CD4-positive, CD25-positive, alpha-beta regulatory T cell (primary cell): ENCODE measurements around the gene SGMS1. TPM values are rescaled to one million over a fixed set of nuclear protein-coding genes. Genes with fewer than 3 reads are reported as not detected.

Experiments
- ATAC-seq, 2 donors: fragments of 150-1000 bp; cut with Tn5 transposase; one replicate each; pipeline ENCODE4 v1.10.0; 2021; ENCODE audit warnings: low read depth in 2 of 2, moderate number of reproducible peaks in 2 of 2, moderate library complexity in 1 of 2
- DNase-seq, 3 donors: peaks; one replicate each; pipeline versions ENCODE4 v3.0.0 to v3.0.0-alpha.2; 2012 to 2022; ENCODE audit warnings: mixed read lengths in 1 of 3
- H3K27ac ChIP-seq: one replicate; pipeline ENCODE4 v1.7.0; 2013; ENCODE audit warnings: mild to moderate bottlenecking, low read length; ENCODE audit not compliant: insufficient read depth, poor library complexity, severe bottlenecking
- H3K27me3 ChIP-seq: one replicate; pipeline ENCODE4 v1.7.0; 2013; ENCODE audit warnings: low read length; ENCODE audit not compliant: control insufficient read depth, insufficient read depth
- H3K36me3 ChIP-seq: one replicate; pipeline ENCODE4 v1.7.0; 2013; ENCODE audit warnings: mild to moderate bottlenecking, low read length, moderate library complexity; ENCODE audit not compliant: control insufficient read depth, insufficient read depth
- H3K4me1 ChIP-seq: 2 replicates; pipeline ENCODE4 v1.7.0; 2013; ENCODE audit warnings: mild to moderate bottlenecking, low read length; ENCODE audit not compliant: insufficient read depth, control insufficient read depth, poor library complexity, severe bottlenecking
- H3K4me3 ChIP-seq: one replicate; pipeline ENCODE4 v1.7.0; 2013; ENCODE audit warnings: low read depth, mild to moderate bottlenecking, low read length, moderate library complexity
- H3K9me3 ChIP-seq, 2 experiments: 1 replicate in 1 of 2; 2 replicates in 1 of 2; pipeline ENCODE4 v1.7.0; 2013; ENCODE audit warnings: low read length in 2 of 2, mild to moderate bottlenecking in 1 of 2, moderate library complexity in 1 of 2; ENCODE audit not compliant: control insufficient read depth in 2 of 2
- H3K27ac Mint-ChIP-seq, 3 donors: one replicate each; pipeline ENCODE4 v1.8.0; 2020 to 2022; ENCODE audit warnings: mild to moderate bottlenecking in 3 of 3, mixed read lengths in 3 of 3, moderate library complexity in 2 of 3
- H3K27me3 Mint-ChIP-seq: one replicate; pipeline ENCODE4 v1.8.0; 2022; ENCODE audit warnings: mild to moderate bottlenecking, mixed read lengths
- H3K36me3 Mint-ChIP-seq: one replicate; pipeline ENCODE4 v1.8.0; 2020; ENCODE audit warnings: mixed read lengths
- H3K4me1 Mint-ChIP-seq, 4 donors: one replicate each; pipeline ENCODE4 v1.8.0; 2020 to 2022; ENCODE audit warnings: mixed read lengths in 4 of 4, mild to moderate bottlenecking in 1 of 4
- H3K4me3 Mint-ChIP-seq, 4 donors: one replicate each; pipeline ENCODE4 v1.8.0; 2020 to 2022; ENCODE audit warnings: mild to moderate bottlenecking in 4 of 4, mixed read lengths in 4 of 4, moderate library complexity in 3 of 4
- H3K9me3 Mint-ChIP-seq, 7 donors: one replicate each; pipeline ENCODE4 v1.8.0; 2020 to 2022; ENCODE audit warnings: mixed read lengths in 7 of 7, mild to moderate bottlenecking in 3 of 7, moderate library complexity in 2 of 7
- polyA plus RNA-seq, 4 donors: library from polyadenylated mRNA; unstranded; fragments of 300-500 nt; fragmentation: Illumina TruSeq; gene quantifications; one replicate each; pipeline ENCODE4 v1.2.3, GENCODE V29; 2021
- total RNA-seq: library from RNA; stranded (reverse); gene quantifications from one replicate; pipeline ENCODE4 v1.2.3, GENCODE V29; 2022

The SGMS1 gene
- total and polyA plus RNA-seq, 5 donors from 2014 or later = 25.7 to 241 (median 33.0) TPM

DNA sequence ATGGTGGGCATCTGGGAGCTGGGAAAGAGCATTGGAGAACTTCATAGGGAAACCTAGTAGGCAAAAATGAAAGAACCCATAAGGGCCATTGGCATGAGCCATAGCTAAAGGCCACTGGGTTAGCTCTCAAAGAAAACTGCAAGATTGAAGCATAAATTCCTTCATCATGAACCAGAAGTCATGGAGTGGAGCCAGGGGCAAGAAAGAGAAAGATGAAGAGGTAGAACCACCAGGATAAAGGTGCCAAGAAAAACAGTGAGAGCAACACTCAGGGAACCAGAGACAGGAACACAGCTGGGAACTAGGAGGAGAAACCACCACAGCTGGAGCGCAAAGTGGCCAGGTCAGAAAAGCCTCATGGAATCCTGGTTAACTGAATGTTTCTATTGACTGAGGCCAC lies 11.5 kb upstream of the SGMS1 start:
- Histone ChIP-seq H3K27me3 (no peaks in the 10 kb centered on the region), H3K27ac (no peak overlapping the region), H3K4me1 (peaks cover 26% of the 10 kb centered on the region), H3K4me3 (no peak overlapping the region), H3K9me3 (no peaks in the 10 kb centered on the region), H3K36me3 (no peaks in the 10 kb centered on the region)
- no peak for DNase-seq
- Mint-ChIP-seq H3K4me1 (peaks cover 17 to 45% (median 30%) of the 10 kb centered on the region in 4 donors), H3K36me3 (no peaks in the 10 kb centered on the region), H3K27me3 (no peaks in the 10 kb centered on the region), H3K27ac (no peak overlapping the region), H3K9me3 (no peaks in the 10 kb centered on the region), H3K4me3 (peak overlapping the region in 3 of 4 donors; percentile 21 to 67 (median 27))
- no peak for ATAC-seq

DNA sequence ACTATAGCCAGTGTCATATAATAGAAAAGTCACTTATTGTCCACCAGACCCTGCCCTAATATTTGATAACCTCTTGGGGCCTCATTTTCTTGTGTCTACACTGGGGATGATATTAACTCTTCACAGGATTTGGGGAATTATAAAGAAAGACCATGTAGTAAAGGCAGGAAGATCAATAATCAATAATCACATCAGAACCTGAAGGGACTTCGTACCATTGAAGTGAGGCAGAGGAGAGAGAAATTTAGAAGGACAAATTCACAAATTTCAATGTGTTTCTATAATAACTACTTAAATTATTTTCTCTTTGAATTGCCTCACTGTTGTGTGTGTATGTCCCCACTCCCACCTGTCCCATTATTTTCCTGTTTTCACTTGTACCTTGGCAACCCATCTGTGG lies 10.7 kb upstream of the SGMS1 start:
- Histone ChIP-seq H3K4me3 (no peak overlapping the region), H3K27me3 (no peaks in the 10 kb centered on the region), H3K27ac (no peak overlapping the region), H3K9me3 (no peaks in the 10 kb centered on the region), H3K4me1 (peaks cover 26% of the 10 kb centered on the region), H3K36me3 (no peaks in the 10 kb centered on the region)
- no peaks in the 10 kb centered on the region for H3K9me3 Mint-ChIP-seq
- ATAC-seq = no peak
- H3K36me3 Mint-ChIP-seq = no peaks in the 10 kb centered on the region
- no peak overlapping the region for H3K27ac Mint-ChIP-seq
- no peak overlapping the region for H3K4me3 Mint-ChIP-seq
- peaks cover 17 to 40% (median 29%) of the 10 kb centered on the region in 4 donors for H3K4me1 Mint-ChIP-seq
- no peaks in the 10 kb centered on the region for H3K27me3 Mint-ChIP-seq
- no peak for DNase-seq

DNA sequence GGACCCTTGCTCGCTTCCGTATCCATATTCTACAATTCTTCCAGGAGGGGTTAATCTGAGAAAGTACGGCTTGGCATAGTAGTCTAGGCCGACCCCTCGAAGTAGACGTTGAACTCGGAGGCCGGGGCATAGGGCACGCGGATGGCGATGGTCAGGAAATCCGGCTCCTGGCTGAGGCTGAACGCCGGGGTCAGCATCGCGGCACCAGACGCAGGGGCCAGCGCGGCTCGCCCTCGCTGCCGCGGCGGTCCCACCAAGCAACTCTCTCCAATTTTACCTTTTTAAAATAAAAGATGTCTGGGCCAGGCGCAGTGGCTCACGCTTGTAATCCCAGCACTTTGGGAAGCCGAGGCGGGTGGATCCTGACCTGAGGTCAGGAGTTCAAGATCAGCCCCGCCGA lies 7.3 kb upstream of the SGMS1 start:
- Histone ChIP-seq H3K9me3 (no peaks in the 10 kb centered on the region), H3K27ac (no peak overlapping the region), H3K4me3 (no peak overlapping the region), H3K36me3 (no peaks in the 10 kb centered on the region), H3K4me1 (peaks cover 9% of the 10 kb centered on the region), H3K27me3 (no peaks in the 10 kb centered on the region)
- Mint-ChIP-seq H3K4me1 (peaks cover 6 to 21% (median 12%) of the 10 kb centered on the region in 4 donors), H3K27me3 (no peaks in the 10 kb centered on the region), H3K27ac (peak overlapping the region in 1 of 3 donors; percentile 48), H3K4me3 (no peak overlapping the region), H3K36me3 (no peaks in the 10 kb centered on the region), H3K9me3 (no peaks in the 10 kb centered on the region)
- no peak for DNase-seq
- ATAC-seq = no peak

DNA sequence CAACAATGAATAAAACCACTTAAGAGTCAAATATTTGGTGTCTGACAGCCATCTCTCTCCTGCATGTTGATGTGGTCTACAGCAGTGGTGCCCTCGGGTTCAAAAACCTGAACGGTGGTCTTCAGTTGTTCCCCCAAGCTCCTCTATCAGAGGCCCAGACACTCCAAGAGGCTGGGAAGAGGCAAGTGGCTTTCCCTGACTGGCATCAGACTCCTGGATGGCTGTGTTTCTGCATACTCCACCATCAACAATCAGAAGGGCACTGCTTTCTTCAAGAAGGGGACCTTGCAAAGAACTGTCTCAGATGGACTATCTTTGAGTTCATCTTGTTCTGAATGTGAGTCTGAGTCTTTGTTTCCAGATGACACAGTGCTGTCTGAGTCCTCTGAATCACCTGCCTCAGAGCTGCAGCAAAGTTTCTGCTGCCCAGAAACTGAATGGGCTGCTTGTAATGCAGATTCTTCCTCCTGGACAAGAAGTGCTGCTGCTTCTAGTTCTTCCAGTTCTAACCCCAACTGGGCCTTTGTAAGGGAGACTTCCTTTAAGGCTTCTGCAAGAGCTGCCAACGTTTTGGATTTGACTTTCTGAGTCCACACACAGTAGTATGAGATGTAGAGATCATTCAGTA lies 5.9 kb upstream of the SGMS1 start:
- no peaks in the 10 kb centered on the region for H3K27me3 Mint-ChIP-seq
- no peak for ATAC-seq

DNA sequence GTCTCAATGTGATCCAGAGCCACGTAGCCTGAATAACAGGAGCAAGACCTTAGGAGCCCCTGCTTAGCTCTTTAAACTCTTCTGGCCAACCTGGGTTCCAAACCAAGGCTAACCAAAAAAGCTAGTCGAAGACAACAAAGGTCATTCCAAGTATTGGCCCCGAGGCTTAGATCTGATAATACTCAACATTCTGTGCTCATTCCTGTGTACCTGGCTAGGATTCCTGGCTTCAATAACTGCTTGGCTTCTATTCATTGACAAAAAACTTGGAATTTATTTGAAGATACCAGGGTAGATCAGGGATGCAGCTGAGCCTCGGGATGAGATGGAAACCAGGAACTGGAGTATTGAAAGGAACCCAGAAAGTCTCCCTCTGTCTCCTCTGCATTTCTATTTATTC lies 4.1 kb upstream of the SGMS1 start:
- H3K36me3 Mint-ChIP-seq = no peaks in the 10 kb centered on the region
- ATAC-seq (no peak), DNase-seq (no peak)
- Histone ChIP-seq H3K36me3 (no peaks in the 10 kb centered on the region), H3K9me3 (no peaks in the 10 kb centered on the region), H3K4me3 (no peak overlapping the region), H3K27ac (no peak overlapping the region), H3K4me1 (peaks cover 15% of the 10 kb centered on the region), H3K27me3 (no peaks in the 10 kb centered on the region)
- H3K4me3 Mint-ChIP-seq = peak overlapping the region in 1 of 4 donors; percentile 46
- no peaks in the 10 kb centered on the region for H3K9me3 Mint-ChIP-seq
- peaks cover 6 to 9% (median 8%) of the 10 kb centered on the region in 4 donors for H3K4me1 Mint-ChIP-seq
- H3K27ac Mint-ChIP-seq = no peak overlapping the region
- H3K27me3 Mint-ChIP-seq = no peaks in the 10 kb centered on the region

More for the DNA sequence above, 5.9 kb upstream of the SGMS1 start:
- H3K4me1 Mint-ChIP-seq = peaks cover 6 to 15% (median 12%) of the 10 kb centered on the region in 4 donors
- no peak for DNase-seq
- H3K9me3 ChIP-seq = no peaks in the 10 kb centered on the region
- no peaks in the 10 kb centered on the region for H3K36me3 Mint-ChIP-seq
- H3K27ac ChIP-seq = no peak overlapping the region
- H3K36me3 ChIP-seq = no peaks in the 10 kb centered on the region
- no peaks in the 10 kb centered on the region for H3K9me3 Mint-ChIP-seq
- H3K4me3 Mint-ChIP-seq = peak overlapping the region in 1 of 4 donors; percentile 1
- H3K4me1 ChIP-seq = peaks cover 12% of the 10 kb centered on the region
- no peak overlapping the region for H3K4me3 ChIP-seq
- peak overlapping the region in 1 of 3 donors; percentile 28 for H3K27ac Mint-ChIP-seq
- H3K27me3 ChIP-seq = no peaks in the 10 kb centered on the region

DNA sequence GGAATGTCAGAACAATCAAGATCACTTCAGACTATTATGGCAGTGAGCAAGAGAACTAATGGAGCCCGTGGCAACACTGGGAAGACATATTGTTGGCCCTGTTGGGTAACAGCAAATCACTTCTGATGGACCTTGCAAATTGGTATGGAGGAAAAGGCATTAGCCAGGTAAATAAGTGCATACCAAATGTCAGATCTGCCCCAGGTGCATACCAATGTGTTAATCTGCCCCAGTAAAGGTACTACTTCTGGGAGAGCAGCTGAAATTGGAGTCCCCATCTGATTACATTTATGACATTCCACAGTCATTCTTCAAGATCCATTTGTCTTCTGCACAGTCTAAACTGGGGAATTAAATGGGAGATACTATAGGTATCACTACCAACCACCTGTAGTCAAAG lies 3.7 kb upstream of the SGMS1 start:
- Mint-ChIP-seq H3K36me3 (no peaks in the 10 kb centered on the region), H3K27me3 (peaks cover 2% of the 10 kb centered on the region), H3K27ac (no peak overlapping the region), H3K4me1 (peaks cover 6 to 10% (median 8%) of the 10 kb centered on the region in 4 donors), H3K9me3 (no peaks in the 10 kb centered on the region), H3K4me3 (peak overlapping the region in 1 of 4 donors; percentile 46)
- Histone ChIP-seq H3K27me3 (no peaks in the 10 kb centered on the region), H3K9me3 (no peaks in the 10 kb centered on the region), H3K4me3 (no peak overlapping the region), H3K4me1 (peaks cover 15% of the 10 kb centered on the region), H3K36me3 (no peaks in the 10 kb centered on the region), H3K27ac (no peak overlapping the region)
- DNase-seq (no peak), ATAC-seq (no peak)

DNA sequence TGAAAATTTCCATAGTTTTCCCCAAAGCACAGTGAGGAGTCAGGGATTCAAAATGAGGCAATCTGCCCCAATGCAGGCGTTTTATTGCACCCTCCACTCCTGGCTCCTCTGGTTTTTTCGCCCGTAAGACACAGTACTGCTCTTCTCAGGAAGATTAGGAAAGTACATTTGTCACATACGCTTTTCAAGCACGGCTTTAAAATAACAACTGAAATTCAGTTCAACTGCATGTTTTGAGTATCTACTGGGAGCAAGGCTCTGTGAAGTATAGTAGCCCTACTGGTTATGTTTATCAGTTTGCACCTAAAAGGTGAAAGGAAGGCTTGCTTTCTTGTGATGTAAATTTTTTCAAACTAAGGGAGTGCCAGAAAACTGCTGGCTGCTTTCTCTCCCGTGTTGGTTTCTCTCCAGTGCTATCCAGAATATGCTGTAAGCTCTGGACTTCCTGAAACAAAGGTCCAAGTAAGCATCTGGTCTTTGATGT lies 1.9 kb upstream of the SGMS1 start:
- H3K27ac ChIP-seq = peak overlapping the region; percentile 100
- Mint-ChIP-seq H3K9me3 (no peaks in the 10 kb centered on the region), H3K4me3 (peak overlapping the region; percentile 95 to 97 (median 97)), H3K4me1 (peaks cover 7 to 23% (median 18%) of the 10 kb centered on the region in 4 donors), H3K27ac (peak overlapping the region; percentile 96 to 99 (median 97)), H3K27me3 (peaks cover 6% of the 10 kb centered on the region), H3K36me3 (no peaks in the 10 kb centered on the region)
- no peaks in the 10 kb centered on the region for H3K27me3 ChIP-seq
- ATAC-seq (no peak), DNase-seq (peak in 1 of 3 donors; percentile 41)
- H3K9me3 ChIP-seq = no peaks in the 10 kb centered on the region
- peaks cover 30% of the 10 kb centered on the region for H3K4me1 ChIP-seq
- no peaks in the 10 kb centered on the region for H3K36me3 ChIP-seq
- peak overlapping the region; percentile 83 for H3K4me3 ChIP-seq
